Liver (tissue), 9 donors: ENCODE results near the gene ATF5. TPM values are rescaled to one million over a fixed set of nuclear protein-coding genes. Genes with fewer than 3 reads are reported as not detected.

Source experiments
- DNase-seq: peaks from one replicate; pipeline ENCODE4 v3.0.0-alpha.2; 2017; ENCODE audit warnings: low spot score
- H3K27ac ChIP-seq, 2 donors: one replicate each; pipeline ENCODE4 v1.7.0; 2013; ENCODE audit warnings: inconsistent platforms in 2 of 2, low read length in 2 of 2, control low read depth in 1 of 2, low read depth in 1 of 2, mild to moderate bottlenecking in 1 of 2
- H3K27me3 ChIP-seq, 4 donors: one replicate each; pipeline versions ENCODE4 v1.6.1 to v1.7.0; 2013; ENCODE audit warnings: low read length in 3 of 4, inconsistent platforms in 1 of 4, mild to moderate bottlenecking in 1 of 4, moderate library complexity in 1 of 4; ENCODE audit not compliant: control insufficient read depth in 4 of 4, insufficient read depth in 4 of 4
- H3K36me3 ChIP-seq, 4 donors: one replicate each; pipeline versions ENCODE4 v1.6.1 to v1.7.0; 2013; ENCODE audit warnings: low read length in 3 of 4, mild to moderate bottlenecking in 3 of 4, low read depth in 1 of 4, moderate library complexity in 1 of 4; ENCODE audit not compliant: control insufficient read depth in 4 of 4, insufficient read depth in 3 of 4
- H3K4me1 ChIP-seq, 4 donors: one replicate each; pipeline versions ENCODE4 v1.6.1 to v1.7.0; 2013; ENCODE audit warnings: low read length in 3 of 4, mild to moderate bottlenecking in 3 of 4, moderate library complexity in 1 of 4; ENCODE audit not compliant: control insufficient read depth in 4 of 4, insufficient read depth in 4 of 4
- H3K4me3 ChIP-seq, 3 donors: one replicate each; pipeline versions ENCODE4 v1.6.1 to v1.7.0; 2013; ENCODE audit warnings: low read length in 3 of 3, control low read depth in 1 of 3, low read depth in 1 of 3, mild to moderate bottlenecking in 1 of 3
- H3K9ac ChIP-seq, 2 donors: one replicate each; pipeline ENCODE4 v1.7.0; 2013; ENCODE audit warnings: low read length in 2 of 2, mild to moderate bottlenecking in 2 of 2, moderate library complexity in 2 of 2, control low read depth in 1 of 2, low read depth in 1 of 2
- H3K9me3 ChIP-seq, 4 donors: one replicate each; pipeline versions ENCODE4 v1.6.1 to v1.7.0; 2013; ENCODE audit warnings: low read length in 3 of 4; ENCODE audit not compliant: control insufficient read depth in 4 of 4
- FOXA2 ChIP-seq: IDR thresholded peaks from 2 replicates; pipeline ENCODE4 v1.6.1; 2016; ENCODE audit warnings: antibody characterized with exemption
- GABPA ChIP-seq, 2 donors: IDR thresholded peaks in 1 of 2; conservative IDR thresholded peaks in 1 of 2; 2 replicates each; pipeline ENCODE4 v1.6.1; 2016; ENCODE audit warnings: antibody characterized with exemption in 2 of 2, mild to moderate bottlenecking in 1 of 2, moderate library complexity in 1 of 2
- HNF4A ChIP-seq, 2 donors: conservative IDR thresholded peaks; 2 replicates each; pipeline ENCODE4 v1.6.1; 2016; ENCODE audit warnings: antibody characterized with exemption in 2 of 2, mild to moderate bottlenecking in 2 of 2
- HNF4G ChIP-seq: IDR thresholded peaks from 2 replicates; pipeline ENCODE4 v1.6.1; 2016; ENCODE audit warnings: antibody characterized with exemption
- JUND ChIP-seq, 2 donors: IDR thresholded peaks; 2 replicates each; pipeline ENCODE4 v1.6.1; 2016; ENCODE audit warnings: antibody characterized with exemption in 2 of 2
- MAX ChIP-seq: IDR thresholded peaks from 2 replicates; pipeline ENCODE4 v1.6.1; 2016; ENCODE audit warnings: antibody characterized with exemption
- NR2F2 ChIP-seq: IDR thresholded peaks from 2 replicates; pipeline ENCODE4 v1.6.1; 2016; ENCODE audit warnings: antibody characterized with exemption
- RAD21 ChIP-seq, 2 donors: IDR thresholded peaks; 2 replicates each; pipeline ENCODE4 v1.6.1; 2016; ENCODE audit warnings: antibody characterized with exemption in 2 of 2, mild to moderate bottlenecking in 2 of 2
- REST ChIP-seq: IDR thresholded peaks from 2 replicates; pipeline ENCODE4 v1.6.1; 2016; ENCODE audit warnings: antibody characterized with exemption, mild to moderate bottlenecking
- SP1 ChIP-seq: IDR thresholded peaks from 2 replicates; pipeline ENCODE4 v1.6.1; 2018; ENCODE audit warnings: antibody characterized with exemption, mild to moderate bottlenecking
- WGBS: extraction: QIAGEN DNeasy Blood & Tissue Kit; methylation state at CpG from one replicate; pipeline ENCODE4 v1.1.7; 2013; 5-methylcytosine and 5-hydroxymethylcytosine counted together
- polyA plus RNA-seq, 2 donors: library from polyadenylated mRNA; stranded (reverse) in 1 of 2; unstranded in 1 of 2; fragments of 200-250 nt in 1 of 2; fragments of >200 nt in 1 of 2; fragmentation: Nextera tagmentation in 1 of 2; extraction: Ambion mirVana in 1 of 2; gene quantifications; one replicate each; pipeline versions ENCODE4 v1.2.1 to v1.2.3, GENCODE V29; 2013 to 2015
- total RNA-seq, 2 donors: library from RNA; depleted of rRNA; stranded (reverse); fragments of >200 nt; gene quantifications; one replicate each; pipeline ENCODE4 v1.2.3, GENCODE V29; 2014
- TF ChIP-seq, protein P1 (sequence below): fragments of 150-350 bp; IDR thresholded peaks from 2 replicates; pipeline ENCODE4 v1.5.1; 2017; ENCODE audit warnings: improper control_type of control experiment, low read depth, low read length; ENCODE audit not compliant: missing input control
- TF ChIP-seq, protein P2 (sequence below): IDR thresholded peaks from 2 replicates; pipeline ENCODE4 v1.6.1; 2016; ENCODE audit warnings: antibody characterized with exemption
- donor health status: healthy.
- donor health status: healthy.
- donor health status: healthy.
- donor health status: healthy.
- donor health status: healthy.

ATF5 gene
- total and polyA plus RNA-seq, 4 donors: 42.3 to 2,086 (median 347) TPM

DNA sequence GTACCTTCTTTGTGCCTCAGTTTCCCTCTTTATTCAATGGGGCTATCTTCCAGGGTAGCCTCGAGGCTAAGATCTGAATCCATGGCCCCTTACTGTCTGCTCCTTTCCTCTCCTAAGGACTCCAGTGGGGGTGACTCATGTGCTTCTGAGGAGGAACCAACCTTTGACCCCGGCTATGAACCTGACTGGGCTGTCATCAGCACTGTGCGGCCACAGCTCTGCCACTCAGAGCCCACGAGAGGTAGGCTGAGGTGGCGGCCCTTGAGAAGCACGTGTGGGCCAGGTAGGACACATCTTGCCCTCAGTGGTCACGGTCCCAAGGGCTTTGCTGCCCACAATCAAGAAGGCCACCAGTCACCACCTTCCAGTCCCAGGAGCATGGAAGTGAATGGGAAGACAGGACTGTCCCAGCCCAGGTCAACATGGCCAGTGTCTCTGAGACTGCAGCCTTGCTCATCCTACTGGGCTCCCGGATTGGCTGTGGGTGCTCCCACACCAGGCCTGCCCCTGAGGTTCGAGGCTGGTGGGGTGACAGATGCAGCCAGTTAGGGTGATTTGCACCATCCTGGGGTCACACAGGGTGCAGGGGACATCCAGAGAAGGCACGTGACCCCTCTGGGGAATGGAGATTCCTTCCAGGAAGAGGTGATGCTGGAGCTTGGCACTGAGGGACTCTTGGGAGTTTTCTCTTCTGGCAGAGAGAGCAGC, 48.7 kb upstream of the ATF5 start:
- Histone ChIP-seq H3K27ac (no peak overlapping the region), H3K27me3 (no peaks in the 10 kb centered on the region), H3K4me3 (no peak overlapping the region), H3K9ac (no peak overlapping the region), H3K4me1 (peaks cover 0 to 29% (median 17%) of the 10 kb centered on the region in 4 donors), H3K36me3 (peaks cover 38 to 51% (median 47%) of the 10 kb centered on the region in 4 donors), H3K9me3 (no peaks in the 10 kb centered on the region)
- TF ChIP-seq SP1 (no peak), NR2F2 (no peak), JUND (IDR thresholded peaks at IDR 0.05) (no peak), MAX (no peak), HNF4A (conservative IDR thresholded peaks at IDR 0.05) (no peak), FOXA2 (no peak), GABPA (IDR thresholded peaks at IDR 0.05 in 1 of 2, conservative IDR thresholded peaks at IDR 0.05 in 1 of 2) (no peak), HNF4G (no peak), RAD21 (IDR thresholded peaks at IDR 0.05) (no peak), REST (no peak)
- TF ChIP-seq, protein P1, sequence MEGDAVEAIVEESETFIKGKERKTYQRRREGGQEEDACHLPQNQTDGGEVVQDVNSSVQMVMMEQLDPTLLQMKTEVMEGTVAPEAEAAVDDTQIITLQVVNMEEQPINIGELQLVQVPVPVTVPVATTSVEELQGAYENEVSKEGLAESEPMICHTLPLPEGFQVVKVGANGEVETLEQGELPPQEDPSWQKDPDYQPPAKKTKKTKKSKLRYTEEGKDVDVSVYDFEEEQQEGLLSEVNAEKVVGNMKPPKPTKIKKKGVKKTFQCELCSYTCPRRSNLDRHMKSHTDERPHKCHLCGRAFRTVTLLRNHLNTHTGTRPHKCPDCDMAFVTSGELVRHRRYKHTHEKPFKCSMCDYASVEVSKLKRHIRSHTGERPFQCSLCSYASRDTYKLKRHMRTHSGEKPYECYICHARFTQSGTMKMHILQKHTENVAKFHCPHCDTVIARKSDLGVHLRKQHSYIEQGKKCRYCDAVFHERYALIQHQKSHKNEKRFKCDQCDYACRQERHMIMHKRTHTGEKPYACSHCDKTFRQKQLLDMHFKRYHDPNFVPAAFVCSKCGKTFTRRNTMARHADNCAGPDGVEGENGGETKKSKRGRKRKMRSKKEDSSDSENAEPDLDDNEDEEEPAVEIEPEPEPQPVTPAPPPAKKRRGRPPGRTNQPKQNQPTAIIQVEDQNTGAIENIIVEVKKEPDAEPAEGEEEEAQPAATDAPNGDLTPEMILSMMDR: no peak
- TF ChIP-seq, protein P2, sequence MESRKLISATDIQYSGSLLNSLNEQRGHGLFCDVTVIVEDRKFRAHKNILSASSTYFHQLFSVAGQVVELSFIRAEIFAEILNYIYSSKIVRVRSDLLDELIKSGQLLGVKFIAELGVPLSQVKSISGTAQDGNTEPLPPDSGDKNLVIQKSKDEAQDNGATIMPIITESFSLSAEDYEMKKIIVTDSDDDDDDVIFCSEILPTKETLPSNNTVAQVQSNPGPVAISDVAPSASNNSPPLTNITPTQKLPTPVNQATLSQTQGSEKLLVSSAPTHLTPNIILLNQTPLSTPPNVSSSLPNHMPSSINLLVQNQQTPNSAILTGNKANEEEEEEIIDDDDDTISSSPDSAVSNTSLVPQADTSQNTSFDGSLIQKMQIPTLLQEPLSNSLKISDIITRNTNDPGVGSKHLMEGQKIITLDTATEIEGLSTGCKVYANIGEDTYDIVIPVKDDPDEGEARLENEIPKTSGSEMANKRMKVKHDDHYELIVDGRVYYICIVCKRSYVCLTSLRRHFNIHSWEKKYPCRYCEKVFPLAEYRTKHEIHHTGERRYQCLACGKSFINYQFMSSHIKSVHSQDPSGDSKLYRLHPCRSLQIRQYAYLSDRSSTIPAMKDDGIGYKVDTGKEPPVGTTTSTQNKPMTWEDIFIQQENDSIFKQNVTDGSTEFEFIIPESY: no peak
- DNase-seq: no peak
- WGBS: 93% methylated on average over 10 of the region's 10 CpGs

GRCh38 chr19:49881186-49881585, 47.8 kb upstream of the ATF5 start:
- Histone ChIP-seq H3K27ac (no peak overlapping the region), H3K36me3 (peaks cover 40 to 53% (median 47%) of the 10 kb centered on the region in 4 donors), H3K4me1 (peaks cover 0 to 22% (median 11%) of the 10 kb centered on the region in 4 donors), H3K9me3 (no peaks in the 10 kb centered on the region), H3K4me3 (no peak overlapping the region), H3K9ac (no peak overlapping the region), H3K27me3 (no peaks in the 10 kb centered on the region)
- TF ChIP-seq NR2F2 (no peak), RAD21 (IDR thresholded peaks at IDR 0.05) (no peak)
- no peak for DNase-seq
- WGBS: 98% methylated on average over 17 of the region's 17 CpGs
